Fibroblast of the aortic adventitia (primary cell): ENCODE data around the gene FXYD5. TPM values are rescaled to one million over a fixed set of nuclear protein-coding genes. Genes with fewer than 3 reads are reported as not detected.

Experiments used
- DNase-seq: peaks from one replicate; pipeline ENCODE4 v3.0.0-alpha.2; 2010; ENCODE audit warnings: low read depth
- H3K4me3 ChIP-seq: 2 replicates; pipeline ENCODE4 v1.5.1; 2011; ENCODE audit warnings: low read depth, mild to moderate bottlenecking, control low read depth, low read length, moderate library complexity
- CTCF ChIP-seq: IDR thresholded peaks from 2 replicates; pipeline ENCODE4 v1.5.1; 2011; ENCODE audit warnings: mild to moderate bottlenecking, low read length, control low read depth, inconsistent platforms; ENCODE audit not compliant: insufficient read depth
- total RNA-seq: library from RNA; depleted of rRNA; stranded (reverse); fragments of >200 nt; gene quantifications from 2 replicates; pipeline ENCODE4 v1.2.3, GENCODE V29; 2012; ENCODE audit warnings: low replicate concordance

FXYD5 gene
- total RNA-seq, 1 donor: 59.8 TPM

GRCh38 chr19:35207391-35207871, 52.9 kb downstream of the FXYD5 start:
- no peak for TF ChIP-seq CTCF
- DNase-seq: no peak

GRCh38 chr19:35208121-35208520, 53.6 kb downstream of the FXYD5 start:
- no peak overlapping the region for H3K4me3 ChIP-seq
- DNase-seq: no peak
- TF ChIP-seq CTCF: no peak

More at GRCh38 chr19:35207391-35207871, 52.9 kb downstream of the FXYD5 start:
- H3K4me3 ChIP-seq: no peak overlapping the region

- DNase-seq: no peak
- H3K4me3 ChIP-seq: no peak overlapping the region
- TF ChIP-seq CTCF: no peak
Observed at GRCh38 chr19:35209646-35210045, 55.1 kb downstream of the FXYD5 start.

- TF ChIP-seq CTCF: no peak
- DNase-seq: no peak
- no peak overlapping the region for H3K4me3 ChIP-seq
Observed at GRCh38 chr19:35211545-35212230, 57.2 kb downstream of the FXYD5 start.

- no peak for DNase-seq
- H3K4me3 ChIP-seq: no peak overlapping the region
- TF ChIP-seq CTCF: no peak
Observed at GRCh38 chr19:35212241-35212640, 57.7 kb downstream of the FXYD5 start.

GRCh38 chr19:35213663-35214632, 59.4 kb downstream of the FXYD5 start:
- no peak overlapping the region for H3K4me3 ChIP-seq
- peak; percentile 77 for DNase-seq
- TF ChIP-seq CTCF: no peak
